HEK293 (cell line): ENCODE results near the gene WDR72.

Experiments used
- EGR2 ChIP-seq: fragments of 450-650 bp; formaldehyde crosslinking; IDR thresholded peaks from 2 replicates; pipeline ENCODE4 v1.5.1; 2016; ENCODE audit warnings: low read depth, missing biosample characterization, missing genetic modification characterization
- ZNF561 ChIP-seq: fragments of 450-650 bp; IDR thresholded peaks from 2 replicates; pipeline ENCODE4 v1.5.1; 2018; ENCODE audit warnings: missing biosample characterization, missing genetic modification characterization, borderline replicate concordance
- ZNF596 ChIP-seq: fragments of 450-650 bp; IDR thresholded peaks from 2 replicates; pipeline ENCODE4 v1.5.0; 2018; ENCODE audit warnings: missing biosample characterization, mild to moderate bottlenecking, missing genetic modification characterization, moderate library complexity
- ZNF707 ChIP-seq: fragments of 450-650 bp; formaldehyde crosslinking; IDR thresholded peaks from 2 replicates; pipeline ENCODE4 v1.5.1; 2016; ENCODE audit warnings: missing biosample characterization, missing genetic modification characterization
- TF ChIP-seq, protein P1 (sequence below): fragments of 450-650 bp; formaldehyde crosslinking; IDR thresholded peaks from 2 replicates; pipeline ENCODE4 v1.5.1; 2016; ENCODE audit warnings: missing biosample characterization, missing genetic modification characterization
- TF ChIP-seq, protein P2 (sequence below): fragments of 450-650 bp; formaldehyde crosslinking; conservative IDR thresholded peaks from 2 replicates; pipeline ENCODE4 v1.5.1; 2016; ENCODE audit warnings: low read depth, missing biosample characterization, missing genetic modification characterization

DNA sequence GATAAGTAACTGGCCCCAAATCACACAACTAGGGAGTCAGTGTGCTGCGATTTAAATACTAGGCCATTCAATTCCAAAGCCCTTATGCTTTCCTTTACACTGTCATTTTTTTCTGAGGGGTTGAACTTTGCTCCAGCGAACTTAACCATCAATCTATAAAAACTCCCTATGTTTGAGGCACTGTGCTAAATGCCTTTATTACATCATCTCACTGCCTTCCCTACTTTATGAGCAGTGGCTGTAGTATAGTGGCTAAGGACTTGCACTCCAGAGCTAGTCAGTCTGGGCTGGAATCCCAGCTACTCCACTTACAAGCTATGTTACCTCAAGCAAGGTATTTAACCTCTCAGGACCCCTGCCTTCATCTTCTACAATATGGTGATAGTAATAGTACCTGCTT lies 26.9 kb upstream of the WDR72 start:
- TF ChIP-seq, protein P1, sequence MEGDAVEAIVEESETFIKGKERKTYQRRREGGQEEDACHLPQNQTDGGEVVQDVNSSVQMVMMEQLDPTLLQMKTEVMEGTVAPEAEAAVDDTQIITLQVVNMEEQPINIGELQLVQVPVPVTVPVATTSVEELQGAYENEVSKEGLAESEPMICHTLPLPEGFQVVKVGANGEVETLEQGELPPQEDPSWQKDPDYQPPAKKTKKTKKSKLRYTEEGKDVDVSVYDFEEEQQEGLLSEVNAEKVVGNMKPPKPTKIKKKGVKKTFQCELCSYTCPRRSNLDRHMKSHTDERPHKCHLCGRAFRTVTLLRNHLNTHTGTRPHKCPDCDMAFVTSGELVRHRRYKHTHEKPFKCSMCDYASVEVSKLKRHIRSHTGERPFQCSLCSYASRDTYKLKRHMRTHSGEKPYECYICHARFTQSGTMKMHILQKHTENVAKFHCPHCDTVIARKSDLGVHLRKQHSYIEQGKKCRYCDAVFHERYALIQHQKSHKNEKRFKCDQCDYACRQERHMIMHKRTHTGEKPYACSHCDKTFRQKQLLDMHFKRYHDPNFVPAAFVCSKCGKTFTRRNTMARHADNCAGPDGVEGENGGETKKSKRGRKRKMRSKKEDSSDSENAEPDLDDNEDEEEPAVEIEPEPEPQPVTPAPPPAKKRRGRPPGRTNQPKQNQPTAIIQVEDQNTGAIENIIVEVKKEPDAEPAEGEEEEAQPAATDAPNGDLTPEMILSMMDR (tag by site-specific recombination): no peak
- TF ChIP-seq ZNF707 (tag by site-specific recombination) (no peak), ZNF596 (tag by site-specific recombination) (no peak), EGR2 (tag by site-specific recombination) (no peak), ZNF561 (no peak)
- TF ChIP-seq, protein P2, sequence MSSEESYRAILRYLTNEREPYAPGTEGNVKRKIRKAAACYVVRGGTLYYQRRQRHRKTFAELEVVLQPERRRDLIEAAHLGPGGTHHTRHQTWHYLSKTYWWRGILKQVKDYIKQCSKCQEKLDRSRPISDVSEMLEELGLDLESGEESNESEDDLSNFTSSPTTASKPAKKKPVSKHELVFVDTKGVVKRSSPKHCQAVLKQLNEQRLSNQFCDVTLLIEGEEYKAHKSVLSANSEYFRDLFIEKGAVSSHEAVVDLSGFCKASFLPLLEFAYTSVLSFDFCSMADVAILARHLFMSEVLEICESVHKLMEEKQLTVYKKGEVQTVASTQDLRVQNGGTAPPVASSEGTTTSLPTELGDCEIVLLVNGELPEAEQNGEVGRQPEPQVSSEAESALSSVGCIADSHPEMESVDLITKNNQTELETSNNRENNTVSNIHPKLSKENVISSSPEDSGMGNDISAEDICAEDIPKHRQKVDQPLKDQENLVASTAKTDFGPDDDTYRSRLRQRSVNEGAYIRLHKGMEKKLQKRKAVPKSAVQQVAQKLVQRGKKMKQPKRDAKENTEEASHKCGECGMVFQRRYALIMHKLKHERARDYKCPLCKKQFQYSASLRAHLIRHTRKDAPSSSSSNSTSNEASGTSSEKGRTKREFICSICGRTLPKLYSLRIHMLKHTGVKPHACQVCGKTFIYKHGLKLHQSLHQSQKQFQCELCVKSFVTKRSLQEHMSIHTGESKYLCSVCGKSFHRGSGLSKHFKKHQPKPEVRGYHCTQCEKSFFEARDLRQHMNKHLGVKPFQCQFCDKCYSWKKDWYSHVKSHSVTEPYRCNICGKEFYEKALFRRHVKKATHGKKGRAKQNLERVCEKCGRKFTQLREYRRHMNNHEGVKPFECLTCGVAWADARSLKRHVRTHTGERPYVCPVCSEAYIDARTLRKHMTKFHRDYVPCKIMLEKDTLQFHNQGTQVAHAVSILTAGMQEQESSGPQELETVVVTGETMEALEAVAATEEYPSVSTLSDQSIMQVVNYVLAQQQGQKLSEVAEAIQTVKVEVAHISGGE (tag by site-specific recombination): no peak
